ENCODE results near the gene CALCOCO2.

DNA sequence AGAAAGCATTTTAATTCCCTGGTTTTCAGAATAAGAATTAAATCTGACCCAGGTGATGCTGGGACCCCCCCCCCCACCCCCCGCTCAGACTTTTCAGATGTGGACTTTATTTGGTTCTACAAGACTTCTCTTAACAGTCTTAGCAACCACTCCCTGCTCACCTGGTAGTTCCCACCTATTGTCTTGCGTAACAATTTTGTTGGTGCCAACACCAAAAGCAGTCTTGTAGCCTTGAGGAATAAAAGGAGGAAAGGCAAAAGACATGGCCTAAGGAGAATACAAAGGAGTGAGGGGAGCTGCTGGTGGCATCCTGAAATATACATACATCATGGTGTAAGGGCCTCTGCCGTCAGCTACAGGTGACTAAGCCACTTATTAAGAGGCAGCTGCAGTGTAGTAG, 18.8 kb upstream of the CALCOCO2 start:
- TF ChIP-seq, protein P1, sequence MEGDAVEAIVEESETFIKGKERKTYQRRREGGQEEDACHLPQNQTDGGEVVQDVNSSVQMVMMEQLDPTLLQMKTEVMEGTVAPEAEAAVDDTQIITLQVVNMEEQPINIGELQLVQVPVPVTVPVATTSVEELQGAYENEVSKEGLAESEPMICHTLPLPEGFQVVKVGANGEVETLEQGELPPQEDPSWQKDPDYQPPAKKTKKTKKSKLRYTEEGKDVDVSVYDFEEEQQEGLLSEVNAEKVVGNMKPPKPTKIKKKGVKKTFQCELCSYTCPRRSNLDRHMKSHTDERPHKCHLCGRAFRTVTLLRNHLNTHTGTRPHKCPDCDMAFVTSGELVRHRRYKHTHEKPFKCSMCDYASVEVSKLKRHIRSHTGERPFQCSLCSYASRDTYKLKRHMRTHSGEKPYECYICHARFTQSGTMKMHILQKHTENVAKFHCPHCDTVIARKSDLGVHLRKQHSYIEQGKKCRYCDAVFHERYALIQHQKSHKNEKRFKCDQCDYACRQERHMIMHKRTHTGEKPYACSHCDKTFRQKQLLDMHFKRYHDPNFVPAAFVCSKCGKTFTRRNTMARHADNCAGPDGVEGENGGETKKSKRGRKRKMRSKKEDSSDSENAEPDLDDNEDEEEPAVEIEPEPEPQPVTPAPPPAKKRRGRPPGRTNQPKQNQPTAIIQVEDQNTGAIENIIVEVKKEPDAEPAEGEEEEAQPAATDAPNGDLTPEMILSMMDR (conservative IDR thresholded peaks at IDR 0.05; ENCODE audit: low read depth in 2 of 2): no peak
- no peak for TF ChIP-seq POLR2AphosphoS5 (IDR thresholded peaks at IDR 0.05; ENCODE audit: low read depth)
- TF ChIP-seq EZH2 (IDR thresholded peaks at IDR 0.05; ENCODE audit: low read depth, unreplicated experiment): no peak
- TF ChIP-seq, protein P2, sequence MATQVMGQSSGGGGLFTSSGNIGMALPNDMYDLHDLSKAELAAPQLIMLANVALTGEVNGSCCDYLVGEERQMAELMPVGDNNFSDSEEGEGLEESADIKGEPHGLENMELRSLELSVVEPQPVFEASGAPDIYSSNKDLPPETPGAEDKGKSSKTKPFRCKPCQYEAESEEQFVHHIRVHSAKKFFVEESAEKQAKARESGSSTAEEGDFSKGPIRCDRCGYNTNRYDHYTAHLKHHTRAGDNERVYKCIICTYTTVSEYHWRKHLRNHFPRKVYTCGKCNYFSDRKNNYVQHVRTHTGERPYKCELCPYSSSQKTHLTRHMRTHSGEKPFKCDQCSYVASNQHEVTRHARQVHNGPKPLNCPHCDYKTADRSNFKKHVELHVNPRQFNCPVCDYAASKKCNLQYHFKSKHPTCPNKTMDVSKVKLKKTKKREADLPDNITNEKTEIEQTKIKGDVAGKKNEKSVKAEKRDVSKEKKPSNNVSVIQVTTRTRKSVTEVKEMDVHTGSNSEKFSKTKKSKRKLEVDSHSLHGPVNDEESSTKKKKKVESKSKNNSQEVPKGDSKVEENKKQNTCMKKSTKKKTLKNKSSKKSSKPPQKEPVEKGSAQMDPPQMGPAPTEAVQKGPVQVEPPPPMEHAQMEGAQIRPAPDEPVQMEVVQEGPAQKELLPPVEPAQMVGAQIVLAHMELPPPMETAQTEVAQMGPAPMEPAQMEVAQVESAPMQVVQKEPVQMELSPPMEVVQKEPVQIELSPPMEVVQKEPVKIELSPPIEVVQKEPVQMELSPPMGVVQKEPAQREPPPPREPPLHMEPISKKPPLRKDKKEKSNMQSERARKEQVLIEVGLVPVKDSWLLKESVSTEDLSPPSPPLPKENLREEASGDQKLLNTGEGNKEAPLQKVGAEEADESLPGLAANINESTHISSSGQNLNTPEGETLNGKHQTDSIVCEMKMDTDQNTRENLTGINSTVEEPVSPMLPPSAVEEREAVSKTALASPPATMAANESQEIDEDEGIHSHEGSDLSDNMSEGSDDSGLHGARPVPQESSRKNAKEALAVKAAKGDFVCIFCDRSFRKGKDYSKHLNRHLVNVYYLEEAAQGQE (IDR thresholded peaks at IDR 0.05; ENCODE audit: unreplicated experiment): no peak
- TF ChIP-seq, protein P3, sequence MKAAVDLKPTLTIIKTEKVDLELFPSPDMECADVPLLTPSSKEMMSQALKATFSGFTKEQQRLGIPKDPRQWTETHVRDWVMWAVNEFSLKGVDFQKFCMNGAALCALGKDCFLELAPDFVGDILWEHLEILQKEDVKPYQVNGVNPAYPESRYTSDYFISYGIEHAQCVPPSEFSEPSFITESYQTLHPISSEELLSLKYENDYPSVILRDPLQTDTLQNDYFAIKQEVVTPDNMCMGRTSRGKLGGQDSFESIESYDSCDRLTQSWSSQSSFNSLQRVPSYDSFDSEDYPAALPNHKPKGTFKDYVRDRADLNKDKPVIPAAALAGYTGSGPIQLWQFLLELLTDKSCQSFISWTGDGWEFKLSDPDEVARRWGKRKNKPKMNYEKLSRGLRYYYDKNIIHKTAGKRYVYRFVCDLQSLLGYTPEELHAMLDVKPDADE (IDR thresholded peaks at IDR 0.05): no peak
- TF ChIP-seq JUNB (IDR thresholded peaks at IDR 0.05; ENCODE audit: unreplicated experiment): no peak
- TF ChIP-seq EZH2phosphoT487 (IDR thresholded peaks at IDR 0.05; ENCODE audit: unreplicated experiment): no peak
- no peak for TF ChIP-seq CREB1 (CRISPR knock-in tag; IDR thresholded peaks at IDR 0.05; ENCODE audit: low read depth)
- no peak for TF ChIP-seq NANOG (IDR thresholded peaks at IDR 0.05; ENCODE audit: borderline replicate concordance)
- TF ChIP-seq, protein P4, sequence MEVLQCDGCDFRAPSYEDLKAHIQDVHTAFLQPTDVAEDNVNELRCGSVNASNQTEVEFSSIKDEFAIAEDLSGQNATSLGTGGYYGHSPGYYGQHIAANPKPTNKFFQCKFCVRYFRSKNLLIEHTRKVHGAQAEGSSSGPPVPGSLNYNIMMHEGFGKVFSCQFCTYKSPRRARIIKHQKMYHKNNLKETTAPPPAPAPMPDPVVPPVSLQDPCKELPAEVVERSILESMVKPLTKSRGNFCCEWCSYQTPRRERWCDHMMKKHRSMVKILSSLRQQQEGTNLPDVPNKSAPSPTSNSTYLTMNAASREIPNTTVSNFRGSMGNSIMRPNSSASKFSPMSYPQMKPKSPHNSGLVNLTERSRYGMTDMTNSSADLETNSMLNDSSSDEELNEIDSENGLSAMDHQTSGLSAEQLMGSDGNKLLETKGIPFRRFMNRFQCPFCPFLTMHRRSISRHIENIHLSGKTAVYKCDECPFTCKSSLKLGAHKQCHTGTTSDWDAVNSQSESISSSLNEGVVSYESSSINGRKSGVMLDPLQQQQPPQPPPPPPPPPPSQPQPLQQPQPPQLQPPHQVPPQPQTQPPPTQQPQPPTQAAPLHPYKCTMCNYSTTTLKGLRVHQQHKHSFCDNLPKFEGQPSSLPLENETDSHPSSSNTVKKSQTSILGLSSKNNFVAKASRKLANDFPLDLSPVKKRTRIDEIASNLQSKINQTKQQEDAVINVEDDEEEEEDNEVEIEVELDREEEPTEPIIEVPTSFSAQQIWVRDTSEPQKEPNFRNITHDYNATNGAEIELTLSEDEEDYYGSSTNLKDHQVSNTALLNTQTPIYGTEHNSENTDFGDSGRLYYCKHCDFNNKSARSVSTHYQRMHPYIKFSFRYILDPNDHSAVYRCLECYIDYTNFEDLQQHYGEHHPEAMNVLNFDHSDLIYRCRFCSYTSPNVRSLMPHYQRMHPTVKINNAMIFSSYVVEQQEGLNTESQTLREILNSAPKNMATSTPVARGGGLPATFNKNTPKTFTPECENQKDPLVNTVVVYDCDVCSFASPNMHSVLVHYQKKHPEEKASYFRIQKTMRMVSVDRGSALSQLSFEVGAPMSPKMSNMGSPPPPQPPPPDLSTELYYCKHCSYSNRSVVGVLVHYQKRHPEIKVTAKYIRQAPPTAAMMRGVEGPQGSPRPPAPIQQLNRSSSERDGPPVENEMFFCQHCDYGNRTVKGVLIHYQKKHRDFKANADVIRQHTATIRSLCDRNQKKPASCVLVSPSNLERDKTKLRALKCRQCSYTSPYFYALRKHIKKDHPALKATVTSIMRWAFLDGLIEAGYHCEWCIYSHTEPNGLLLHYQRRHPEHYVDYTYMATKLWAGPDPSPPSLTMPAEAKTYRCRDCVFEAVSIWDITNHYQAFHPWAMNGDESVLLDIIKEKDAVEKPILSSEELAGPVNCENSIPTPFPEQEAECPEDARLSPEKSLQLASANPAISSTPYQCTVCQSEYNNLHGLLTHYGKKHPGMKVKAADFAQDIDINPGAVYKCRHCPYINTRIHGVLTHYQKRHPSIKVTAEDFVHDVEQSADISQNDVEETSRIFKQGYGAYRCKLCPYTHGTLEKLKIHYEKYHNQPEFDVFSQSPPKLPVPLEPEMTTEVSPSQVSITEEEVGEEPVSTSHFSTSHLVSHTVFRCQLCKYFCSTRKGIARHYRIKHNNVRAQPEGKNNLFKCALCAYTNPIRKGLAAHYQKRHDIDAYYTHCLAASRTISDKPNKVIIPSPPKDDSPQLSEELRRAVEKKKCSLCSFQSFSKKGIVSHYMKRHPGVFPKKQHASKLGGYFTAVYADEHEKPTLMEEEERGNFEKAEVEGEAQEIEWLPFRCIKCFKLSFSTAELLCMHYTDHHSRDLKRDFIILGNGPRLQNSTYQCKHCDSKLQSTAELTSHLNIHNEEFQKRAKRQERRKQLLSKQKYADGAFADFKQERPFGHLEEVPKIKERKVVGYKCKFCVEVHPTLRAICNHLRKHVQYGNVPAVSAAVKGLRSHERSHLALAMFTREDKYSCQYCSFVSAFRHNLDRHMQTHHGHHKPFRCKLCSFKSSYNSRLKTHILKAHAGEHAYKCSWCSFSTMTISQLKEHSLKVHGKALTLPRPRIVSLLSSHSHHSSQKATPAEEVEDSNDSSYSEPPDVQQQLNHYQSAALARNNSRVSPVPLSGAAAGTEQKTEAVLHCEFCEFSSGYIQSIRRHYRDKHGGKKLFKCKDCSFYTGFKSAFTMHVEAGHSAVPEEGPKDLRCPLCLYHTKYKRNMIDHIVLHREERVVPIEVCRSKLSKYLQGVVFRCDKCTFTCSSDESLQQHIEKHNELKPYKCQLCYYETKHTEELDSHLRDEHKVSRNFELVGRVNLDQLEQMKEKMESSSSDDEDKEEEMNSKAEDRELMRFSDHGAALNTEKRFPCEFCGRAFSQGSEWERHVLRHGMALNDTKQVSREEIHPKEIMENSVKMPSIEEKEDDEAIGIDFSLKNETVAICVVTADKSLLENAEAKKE (CRISPR knock-in tag; IDR thresholded peaks at IDR 0.05): no peak
